ENCODE data around the gene SCFD2. TPM values are rescaled to one million over a fixed set of nuclear protein-coding genes. Genes with fewer than 3 reads are reported as not detected.
"Not testable (repeated sequence)": the region's sequence is repeated elsewhere in the genome, so short reads cannot be mapped to it uniquely, and the experiment has no call there.

Gene SCFD2
- total RNA-seq, 1 donor from 2014 or later: 16.2 TPM

DNA sequence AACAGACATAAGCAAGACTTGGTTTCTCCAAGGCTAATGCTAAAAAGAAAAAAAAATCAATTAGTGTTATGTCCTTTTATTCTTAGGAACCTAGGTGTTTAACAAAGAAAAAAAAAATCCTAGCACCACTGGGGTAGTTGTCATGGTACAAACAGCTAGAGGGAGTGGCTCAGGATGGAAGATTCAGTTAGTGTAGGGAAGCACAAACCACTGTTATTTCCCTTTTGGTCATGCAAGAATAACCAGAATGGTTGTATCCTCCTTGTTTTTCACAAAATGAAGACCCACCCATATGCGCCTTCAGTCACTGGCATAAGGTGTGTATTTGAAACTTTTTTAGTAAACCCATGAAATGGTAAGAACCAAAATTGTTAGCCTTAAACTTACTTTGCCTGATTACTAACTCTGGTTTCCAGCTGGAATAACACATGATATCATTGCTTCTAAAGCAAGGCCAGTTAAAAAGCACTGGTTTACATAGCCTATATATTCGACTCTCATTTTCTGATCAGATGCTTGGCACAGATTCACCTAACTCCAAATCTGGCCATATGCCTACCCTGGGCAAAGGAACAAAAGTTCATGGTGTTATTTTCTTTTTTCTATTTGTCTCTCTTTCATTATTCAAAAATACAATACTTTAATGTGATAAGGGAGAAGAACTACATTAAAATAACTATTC lies 132.6 kb downstream of the SCFD2 start:
- H3K27ac ChIP-seq (ENCODE audit: low read depth, low read length): no peak overlapping the region
- no peaks in the 10 kb centered on the region for H3K36me3 ChIP-seq (ENCODE audit: control insufficient read depth in 3 of 3, insufficient read depth in 3 of 3, low read length in 3 of 3)
- H3K9me3 ChIP-seq (ENCODE audit: control insufficient read depth in 3 of 3, low read length in 3 of 3): no peaks in the 10 kb centered on the region
- H3K4me3 ChIP-seq (ENCODE audit: low read length in 3 of 3): no peak overlapping the region
- H3K27me3 ChIP-seq (ENCODE audit: control insufficient read depth in 3 of 3, insufficient read depth in 3 of 3, low read length in 3 of 3): no peaks in the 10 kb centered on the region
- H3K9ac ChIP-seq (ENCODE audit: low read depth in 1 of 3, low read length in 3 of 3): no peak overlapping the region
- no peaks in the 10 kb centered on the region for H3K4me1 ChIP-seq (ENCODE audit: control insufficient read depth in 3 of 3, insufficient read depth in 3 of 3, low read length in 3 of 3)

DNA sequence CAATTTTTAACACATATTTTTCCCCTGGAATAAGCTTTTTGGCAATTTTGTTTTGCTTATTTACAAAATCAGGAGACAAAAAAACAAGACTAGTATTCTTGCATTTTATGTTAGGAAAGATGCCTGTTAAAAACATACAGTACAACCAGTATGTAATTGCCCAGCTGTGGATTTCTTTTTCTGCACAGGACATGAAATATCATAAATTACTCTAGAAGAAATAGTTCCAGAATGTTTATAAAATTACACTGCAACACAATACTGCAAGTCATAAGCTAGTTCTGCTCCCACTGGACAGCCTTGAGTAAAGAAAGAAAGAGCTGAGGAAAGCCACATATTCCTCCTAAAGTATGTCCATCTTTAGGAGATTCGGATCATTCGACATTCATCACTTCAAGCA lies 133.5 kb downstream of the SCFD2 start:
- Histone ChIP-seq H3K9me3 (ENCODE audit: control insufficient read depth in 3 of 3, low read length in 3 of 3) (no peaks in the 10 kb centered on the region), H3K27ac (ENCODE audit: low read depth, low read length) (no peak overlapping the region), H3K27me3 (ENCODE audit: control insufficient read depth in 3 of 3, insufficient read depth in 3 of 3, low read length in 3 of 3) (no peaks in the 10 kb centered on the region), H3K9ac (ENCODE audit: low read depth in 1 of 3, low read length in 3 of 3) (no peak overlapping the region), H3K4me1 (ENCODE audit: control insufficient read depth in 3 of 3, insufficient read depth in 3 of 3, low read length in 3 of 3) (no peaks in the 10 kb centered on the region), H3K4me3 (ENCODE audit: low read length in 3 of 3) (no peak overlapping the region), H3K36me3 (ENCODE audit: control insufficient read depth in 3 of 3, insufficient read depth in 3 of 3, low read length in 3 of 3) (no peaks in the 10 kb centered on the region)

DNA sequence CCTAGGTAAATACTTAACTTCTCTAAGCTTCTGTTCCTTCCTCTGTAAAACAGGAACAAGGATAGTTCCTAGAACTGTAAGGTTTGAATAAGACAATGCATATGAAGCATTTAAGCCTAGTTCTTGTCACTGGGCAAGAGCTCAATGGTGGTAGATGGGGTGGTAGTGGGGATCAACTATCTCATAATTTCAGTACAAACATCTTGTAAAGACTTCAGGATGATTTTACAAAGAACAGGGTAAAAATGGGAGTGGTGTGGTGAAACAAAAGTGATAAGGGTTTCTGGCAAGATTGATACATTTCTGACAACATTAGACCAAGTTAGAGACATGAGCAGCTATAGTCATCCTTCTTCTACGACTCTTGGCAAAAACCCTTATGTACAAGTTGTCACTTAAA lies 137.8 kb downstream of the SCFD2 start:
- no peaks in the 10 kb centered on the region for H3K27me3 ChIP-seq (ENCODE audit: control insufficient read depth in 3 of 3, insufficient read depth in 3 of 3, low read length in 3 of 3)
- no peak overlapping the region for H3K27ac ChIP-seq (ENCODE audit: low read depth, low read length)
- no peaks in the 10 kb centered on the region for H3K36me3 ChIP-seq (ENCODE audit: control insufficient read depth in 3 of 3, insufficient read depth in 3 of 3, low read length in 3 of 3)
- H3K4me1 ChIP-seq (ENCODE audit: control insufficient read depth in 3 of 3, insufficient read depth in 3 of 3, low read length in 3 of 3): no peaks in the 10 kb centered on the region
- H3K4me3 ChIP-seq (ENCODE audit: low read length in 3 of 3): no peak overlapping the region
- H3K9me3 ChIP-seq (ENCODE audit: control insufficient read depth in 3 of 3, low read length in 3 of 3): no peaks in the 10 kb centered on the region
- H3K9ac ChIP-seq (ENCODE audit: low read depth in 1 of 3, low read length in 3 of 3): no peak overlapping the region

DNA sequence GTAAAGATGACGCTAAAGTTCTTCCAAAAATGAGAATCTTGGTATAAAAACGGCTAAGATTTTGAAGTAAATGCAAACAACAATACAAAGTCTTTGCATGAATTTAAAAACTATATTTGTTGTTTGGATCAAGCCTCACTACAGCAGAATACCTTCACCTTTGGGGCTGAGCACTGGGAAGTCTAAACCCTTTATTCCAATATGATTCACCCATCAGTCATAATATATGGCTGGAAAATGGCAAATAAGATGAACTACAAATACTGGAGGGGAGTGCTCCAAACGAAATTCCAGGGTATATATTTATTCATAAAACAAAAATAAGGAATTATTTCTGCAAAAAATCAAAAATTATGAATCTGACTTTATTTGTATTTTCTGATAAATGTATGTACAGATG lies 138.4 kb downstream of the SCFD2 start:
- no peak overlapping the region for H3K27ac ChIP-seq (ENCODE audit: low read depth, low read length)
- no peaks in the 10 kb centered on the region for H3K27me3 ChIP-seq (ENCODE audit: control insufficient read depth in 3 of 3, insufficient read depth in 3 of 3, low read length in 3 of 3)
- no peak overlapping the region for H3K9ac ChIP-seq (ENCODE audit: low read depth in 1 of 3, low read length in 3 of 3)
- H3K9me3 ChIP-seq (ENCODE audit: control insufficient read depth in 3 of 3, low read length in 3 of 3): no peaks in the 10 kb centered on the region
- no peaks in the 10 kb centered on the region for H3K36me3 ChIP-seq (ENCODE audit: control insufficient read depth in 3 of 3, insufficient read depth in 3 of 3, low read length in 3 of 3)
- H3K4me3 ChIP-seq (ENCODE audit: low read length in 3 of 3): no peak overlapping the region
- no peaks in the 10 kb centered on the region for H3K4me1 ChIP-seq (ENCODE audit: control insufficient read depth in 3 of 3, insufficient read depth in 3 of 3, low read length in 3 of 3)

DNA sequence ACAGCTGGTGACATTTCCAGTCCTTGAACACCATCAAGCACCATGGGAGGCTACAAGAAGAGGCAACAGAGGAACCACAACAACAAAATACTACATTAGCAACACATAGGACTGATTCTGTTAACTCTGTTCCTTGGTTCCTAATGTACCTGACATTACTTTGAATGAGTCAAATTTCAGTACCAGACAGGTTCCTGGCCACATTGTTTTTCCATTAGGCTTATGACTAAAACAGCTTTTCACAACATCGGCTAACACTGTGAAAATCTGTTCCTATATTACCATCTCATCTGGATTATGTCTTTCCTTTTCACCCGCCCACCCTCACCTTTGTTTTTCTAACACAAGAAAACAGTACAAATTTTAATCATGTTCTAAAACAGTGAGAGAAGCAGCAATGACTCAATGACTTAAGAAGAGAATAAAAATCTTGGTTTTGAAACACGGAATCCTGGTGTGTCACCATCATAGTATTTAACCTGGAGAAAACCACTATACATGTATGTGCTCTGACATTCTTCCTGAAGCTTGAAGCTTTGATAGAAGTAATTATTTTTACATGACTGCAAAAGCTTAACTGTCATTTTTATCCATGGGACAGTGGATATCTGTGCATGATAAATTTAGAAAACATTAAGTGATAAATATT lies 143.9 kb downstream of the SCFD2 start:
- no peaks in the 10 kb centered on the region for H3K36me3 ChIP-seq (ENCODE audit: control insufficient read depth in 3 of 3, insufficient read depth in 3 of 3, low read length in 3 of 3)
- H3K27ac ChIP-seq (ENCODE audit: low read depth, low read length): no peak overlapping the region
- H3K27me3 ChIP-seq (ENCODE audit: control insufficient read depth in 3 of 3, insufficient read depth in 3 of 3, low read length in 3 of 3): no peaks in the 10 kb centered on the region
- no peaks in the 10 kb centered on the region for H3K4me1 ChIP-seq (ENCODE audit: control insufficient read depth in 3 of 3, insufficient read depth in 3 of 3, low read length in 3 of 3)
- H3K9ac ChIP-seq (ENCODE audit: low read depth in 1 of 3, low read length in 3 of 3): no peak overlapping the region
- H3K4me3 ChIP-seq (ENCODE audit: low read length in 3 of 3): no peak overlapping the region
- H3K9me3 ChIP-seq (ENCODE audit: control insufficient read depth in 3 of 3, low read length in 3 of 3): no peaks in the 10 kb centered on the region

DNA sequence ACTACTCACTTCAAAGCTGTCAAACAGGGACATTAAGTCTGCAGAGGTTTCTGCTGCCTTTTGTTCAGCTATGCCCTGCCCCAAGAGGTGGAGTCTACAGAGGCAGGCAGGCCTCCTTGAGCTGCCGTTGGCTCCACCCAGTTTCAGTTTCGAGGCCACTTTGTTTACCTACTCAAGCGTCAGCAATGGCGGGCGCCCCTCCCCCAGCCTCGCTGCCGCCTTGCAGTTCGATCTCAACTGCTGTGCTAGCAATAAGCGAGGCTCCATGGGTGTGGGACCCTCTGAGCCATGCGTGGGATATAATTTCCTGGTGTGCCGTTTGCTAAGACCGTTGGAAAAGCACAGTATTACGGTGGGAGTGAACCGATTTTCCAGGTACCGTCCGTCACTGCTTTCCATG lies 146.7 kb downstream of the SCFD2 start:
- H3K4me3 ChIP-seq (ENCODE audit: low read length in 3 of 3); H3K27ac ChIP-seq (ENCODE audit: low read depth, low read length); H3K36me3 ChIP-seq (ENCODE audit: control insufficient read depth in 3 of 3, insufficient read depth in 3 of 3, low read length in 3 of 3); H3K9me3 ChIP-seq (ENCODE audit: control insufficient read depth in 3 of 3, low read length in 3 of 3); H3K4me1 ChIP-seq (ENCODE audit: control insufficient read depth in 3 of 3, insufficient read depth in 3 of 3, low read length in 3 of 3); H3K27me3 ChIP-seq (ENCODE audit: control insufficient read depth in 3 of 3, insufficient read depth in 3 of 3, low read length in 3 of 3); H3K9ac ChIP-seq (ENCODE audit: low read depth in 1 of 3, low read length in 3 of 3): not testable (repeated sequence)

DNA sequence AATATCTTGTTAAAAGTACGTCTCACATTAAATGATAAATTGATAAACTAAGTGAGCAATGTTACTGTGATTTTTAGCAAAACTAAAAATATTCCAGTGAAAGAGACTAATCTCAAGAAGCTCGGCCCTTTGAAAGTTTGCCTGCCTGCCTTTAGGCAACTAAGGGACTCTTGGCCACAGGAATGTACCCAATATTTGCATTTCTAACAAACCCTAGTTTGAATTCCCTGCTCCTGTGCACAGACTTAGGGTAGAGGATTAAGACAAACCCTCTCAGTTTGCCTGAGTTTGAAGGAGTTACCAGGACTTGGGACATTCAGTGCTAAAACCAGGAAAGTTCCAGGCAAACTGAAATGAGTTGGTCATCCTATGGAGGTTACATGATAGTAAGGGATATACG lies 157.1 kb downstream of the SCFD2 start:
- Histone ChIP-seq H3K4me3 (ENCODE audit: low read length in 3 of 3) (no peak overlapping the region), H3K27me3 (ENCODE audit: control insufficient read depth in 3 of 3, insufficient read depth in 3 of 3, low read length in 3 of 3) (no peaks in the 10 kb centered on the region), H3K9me3 (ENCODE audit: control insufficient read depth in 3 of 3, low read length in 3 of 3) (no peaks in the 10 kb centered on the region), H3K9ac (ENCODE audit: low read depth in 1 of 3, low read length in 3 of 3) (no peak overlapping the region), H3K36me3 (ENCODE audit: control insufficient read depth in 3 of 3, insufficient read depth in 3 of 3, low read length in 3 of 3) (no peaks in the 10 kb centered on the region), H3K27ac (ENCODE audit: low read depth, low read length) (no peak overlapping the region), H3K4me1 (ENCODE audit: control insufficient read depth in 3 of 3, insufficient read depth in 3 of 3, low read length in 3 of 3) (no peaks in the 10 kb centered on the region)

DNA sequence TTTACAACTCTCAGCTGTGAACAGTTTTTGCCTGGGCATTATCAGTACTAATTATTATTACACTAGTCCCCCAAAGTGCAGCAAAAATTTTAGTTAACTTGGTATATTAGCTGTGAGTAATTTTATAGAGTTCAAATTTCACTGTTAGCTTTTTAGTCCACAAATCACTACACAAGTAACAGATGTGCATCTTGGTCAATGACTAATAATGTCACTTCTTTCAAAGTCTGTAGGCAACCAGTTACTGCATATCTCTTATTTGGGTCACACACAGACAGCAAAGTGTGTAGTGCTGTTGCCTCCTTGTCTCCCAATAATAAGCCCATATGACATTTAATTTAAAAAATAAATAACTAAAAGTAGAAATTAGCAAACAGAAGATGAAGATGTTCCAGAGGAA lies 159.9 kb downstream of the SCFD2 start:
- H3K4me3 ChIP-seq (ENCODE audit: low read length in 3 of 3): no peak overlapping the region
- H3K27ac ChIP-seq (ENCODE audit: low read depth, low read length): no peak overlapping the region
- H3K9ac ChIP-seq (ENCODE audit: low read depth in 1 of 3, low read length in 3 of 3): no peak overlapping the region
- no peaks in the 10 kb centered on the region for H3K4me1 ChIP-seq (ENCODE audit: control insufficient read depth in 3 of 3, insufficient read depth in 3 of 3, low read length in 3 of 3)
- no peaks in the 10 kb centered on the region for H3K9me3 ChIP-seq (ENCODE audit: control insufficient read depth in 3 of 3, low read length in 3 of 3)
- H3K36me3 ChIP-seq (ENCODE audit: control insufficient read depth in 3 of 3, insufficient read depth in 3 of 3, low read length in 3 of 3): no peaks in the 10 kb centered on the region
- H3K27me3 ChIP-seq (ENCODE audit: control insufficient read depth in 3 of 3, insufficient read depth in 3 of 3, low read length in 3 of 3): no peaks in the 10 kb centered on the region

DNA sequence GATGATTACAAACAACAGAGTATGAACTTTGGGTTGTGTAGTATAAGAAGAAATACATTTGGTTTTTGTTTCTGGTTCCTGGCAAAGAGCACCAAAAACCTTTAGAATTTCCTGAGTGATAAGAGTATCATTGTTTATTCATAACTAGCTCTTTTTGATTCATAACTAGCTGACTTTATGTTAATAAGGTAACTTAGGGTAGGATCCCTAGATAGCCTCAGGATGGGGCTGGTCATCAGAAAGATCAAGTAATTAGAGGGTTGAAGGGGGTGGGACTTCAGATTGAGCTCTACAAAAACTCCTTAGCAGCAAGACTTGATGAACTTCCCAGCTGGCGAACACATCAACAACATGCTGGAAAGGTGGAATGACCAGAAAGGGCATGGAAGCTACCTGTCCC lies 166.5 kb downstream of the SCFD2 start:
- no peaks in the 10 kb centered on the region for H3K4me1 ChIP-seq (ENCODE audit: control insufficient read depth in 3 of 3, insufficient read depth in 3 of 3, low read length in 3 of 3)
- no peaks in the 10 kb centered on the region for H3K9me3 ChIP-seq (ENCODE audit: control insufficient read depth in 3 of 3, low read length in 3 of 3)
- no peaks in the 10 kb centered on the region for H3K36me3 ChIP-seq (ENCODE audit: control insufficient read depth in 3 of 3, insufficient read depth in 3 of 3, low read length in 3 of 3)
- no peak overlapping the region for H3K9ac ChIP-seq (ENCODE audit: low read depth in 1 of 3, low read length in 3 of 3)
- no peaks in the 10 kb centered on the region for H3K27me3 ChIP-seq (ENCODE audit: control insufficient read depth in 3 of 3, insufficient read depth in 3 of 3, low read length in 3 of 3)
- no peak overlapping the region for H3K4me3 ChIP-seq (ENCODE audit: low read length in 3 of 3)
- no peak overlapping the region for H3K27ac ChIP-seq (ENCODE audit: low read depth, low read length)

DNA sequence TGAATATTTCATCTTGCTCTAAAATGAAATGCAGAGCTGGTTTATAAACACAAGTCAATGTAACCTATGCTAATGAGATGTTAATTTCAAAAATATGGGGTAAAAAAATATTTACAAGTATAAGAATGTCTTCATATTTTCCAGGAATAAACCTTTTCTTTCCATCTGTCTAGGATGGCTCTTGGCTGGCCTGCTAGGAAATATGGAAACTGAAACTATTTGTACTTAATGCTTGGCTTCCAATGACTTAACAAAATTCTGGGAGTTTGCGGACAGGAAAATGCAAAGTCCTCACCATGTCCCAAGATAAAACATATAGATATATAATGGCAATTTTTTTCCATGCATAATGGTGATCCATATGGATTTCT lies 168.1 kb downstream of the SCFD2 start:
- Histone ChIP-seq H3K27me3 (ENCODE audit: control insufficient read depth in 3 of 3, insufficient read depth in 3 of 3, low read length in 3 of 3) (no peaks in the 10 kb centered on the region), H3K9me3 (ENCODE audit: control insufficient read depth in 3 of 3, low read length in 3 of 3) (no peaks in the 10 kb centered on the region), H3K9ac (ENCODE audit: low read depth in 1 of 3, low read length in 3 of 3) (no peak overlapping the region), H3K36me3 (ENCODE audit: control insufficient read depth in 3 of 3, insufficient read depth in 3 of 3, low read length in 3 of 3) (no peaks in the 10 kb centered on the region), H3K4me3 (ENCODE audit: low read length in 3 of 3) (no peak overlapping the region), H3K27ac (ENCODE audit: low read depth, low read length) (no peak overlapping the region), H3K4me1 (ENCODE audit: control insufficient read depth in 3 of 3, insufficient read depth in 3 of 3, low read length in 3 of 3) (no peaks in the 10 kb centered on the region)
